ENCODE results near the gene PCDHB16. TPM values are rescaled to one million over a fixed set of nuclear protein-coding genes. Genes with fewer than 3 reads are reported as not detected.
"Not testable (repeated sequence)": the region's sequence is repeated elsewhere in the genome, so short reads cannot be mapped to it uniquely, and the experiment has no call there.

PCDHB16 gene
- total RNA-seq, 4 donors from 2014 or later = 9.2 to 17.7 (median 14.6) TPM

DNA sequence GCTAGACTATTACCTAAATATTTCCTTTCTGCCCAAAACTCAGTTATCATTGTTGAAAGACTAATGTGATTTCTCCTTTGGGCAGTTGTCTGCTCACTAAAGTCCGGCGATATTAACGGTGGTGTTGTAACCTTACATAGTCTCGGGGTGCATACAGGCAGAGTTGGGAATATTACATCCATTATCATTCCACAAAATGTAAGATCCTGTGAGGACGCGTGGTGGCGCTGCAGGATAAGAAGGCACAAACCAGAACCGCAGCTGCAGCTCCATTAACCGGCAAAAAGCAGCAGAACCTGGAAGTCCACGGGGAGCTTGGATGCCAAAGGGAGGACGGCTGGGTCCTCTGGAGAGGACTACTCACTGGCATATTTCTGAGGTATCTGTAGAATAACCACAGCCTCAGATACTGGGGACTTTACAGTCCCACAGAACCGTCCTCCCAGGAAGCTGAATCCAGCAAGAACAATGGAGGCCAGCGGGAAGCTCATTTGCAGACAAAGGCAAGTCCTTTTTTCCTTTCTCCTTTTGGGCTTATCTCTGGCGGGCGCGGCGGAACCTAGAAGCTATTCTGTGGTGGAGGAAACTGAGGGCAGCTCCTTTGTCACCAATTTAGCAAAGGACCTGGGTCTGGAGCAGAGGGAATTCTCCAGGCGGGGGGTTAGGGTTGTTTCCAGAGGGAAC lies 31.6 kb downstream of the PCDHB16 start, which contains the start of gene PCDHB13:
PCDHB13 (plus strand) TSS at position 264 of the 684 bp plus-strand sequence; CDS start at position 469, 205 bp downstream.
- not testable (repeated sequence) for H3K27me3 ChIP-seq, H3K4me1 ChIP-seq, H3K27ac ChIP-seq, H3K4me3 ChIP-seq
- H3K36me3 ChIP-seq = peaks cover 0 to 21% (median 0%) of the 10 kb centered on the region in 3 donors
- TF ChIP-seq, protein P1, sequence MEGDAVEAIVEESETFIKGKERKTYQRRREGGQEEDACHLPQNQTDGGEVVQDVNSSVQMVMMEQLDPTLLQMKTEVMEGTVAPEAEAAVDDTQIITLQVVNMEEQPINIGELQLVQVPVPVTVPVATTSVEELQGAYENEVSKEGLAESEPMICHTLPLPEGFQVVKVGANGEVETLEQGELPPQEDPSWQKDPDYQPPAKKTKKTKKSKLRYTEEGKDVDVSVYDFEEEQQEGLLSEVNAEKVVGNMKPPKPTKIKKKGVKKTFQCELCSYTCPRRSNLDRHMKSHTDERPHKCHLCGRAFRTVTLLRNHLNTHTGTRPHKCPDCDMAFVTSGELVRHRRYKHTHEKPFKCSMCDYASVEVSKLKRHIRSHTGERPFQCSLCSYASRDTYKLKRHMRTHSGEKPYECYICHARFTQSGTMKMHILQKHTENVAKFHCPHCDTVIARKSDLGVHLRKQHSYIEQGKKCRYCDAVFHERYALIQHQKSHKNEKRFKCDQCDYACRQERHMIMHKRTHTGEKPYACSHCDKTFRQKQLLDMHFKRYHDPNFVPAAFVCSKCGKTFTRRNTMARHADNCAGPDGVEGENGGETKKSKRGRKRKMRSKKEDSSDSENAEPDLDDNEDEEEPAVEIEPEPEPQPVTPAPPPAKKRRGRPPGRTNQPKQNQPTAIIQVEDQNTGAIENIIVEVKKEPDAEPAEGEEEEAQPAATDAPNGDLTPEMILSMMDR (IDR thresholded peaks at IDR 0.05) = peak in 1 of 5 experiments; percentile 26
- peak in 1 of 2 donors; percentile 24 for DNase-seq (ENCODE audit: low spot score in 2 of 2)
- WGBS, 2 donors = 6 to 10% methylated on average over 11 to 13 of the region's 18 CpGs
- peaks cover 0 to 96% (median 32%) of the 10 kb centered on the region in 4 donors for H3K9me3 ChIP-seq

DNA sequence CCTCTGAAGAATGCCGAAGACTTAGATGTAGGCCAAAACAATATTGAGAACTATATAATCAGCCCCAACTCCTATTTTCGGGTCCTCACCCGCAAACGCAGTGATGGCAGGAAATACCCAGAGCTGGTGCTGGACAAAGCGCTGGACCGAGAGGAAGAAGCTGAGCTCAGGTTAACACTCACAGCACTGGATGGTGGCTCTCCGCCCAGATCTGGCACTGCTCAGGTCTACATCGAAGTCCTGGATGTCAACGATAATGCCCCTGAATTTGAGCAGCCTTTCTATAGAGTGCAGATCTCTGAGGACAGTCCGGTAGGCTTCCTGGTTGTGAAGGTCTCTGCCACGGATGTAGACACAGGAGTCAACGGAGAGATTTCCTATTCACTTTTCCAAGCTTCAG lies 32.4 kb downstream of the PCDHB16 start:
- not testable (repeated sequence) for H3K4me3 ChIP-seq; H3K27ac ChIP-seq; H3K27me3 ChIP-seq; H3K4me1 ChIP-seq; DNase-seq (ENCODE audit: low spot score in 2 of 2)
- 67 to 70% methylated on average over 12 of the region's 12 CpGs for WGBS, 2 donors
- H3K36me3 ChIP-seq = peaks cover 0 to 23% (median 0%) of the 10 kb centered on the region in 3 donors
- H3K9me3 ChIP-seq = peaks cover 0 to 96% (median 32%) of the 10 kb centered on the region in 4 donors

DNA sequence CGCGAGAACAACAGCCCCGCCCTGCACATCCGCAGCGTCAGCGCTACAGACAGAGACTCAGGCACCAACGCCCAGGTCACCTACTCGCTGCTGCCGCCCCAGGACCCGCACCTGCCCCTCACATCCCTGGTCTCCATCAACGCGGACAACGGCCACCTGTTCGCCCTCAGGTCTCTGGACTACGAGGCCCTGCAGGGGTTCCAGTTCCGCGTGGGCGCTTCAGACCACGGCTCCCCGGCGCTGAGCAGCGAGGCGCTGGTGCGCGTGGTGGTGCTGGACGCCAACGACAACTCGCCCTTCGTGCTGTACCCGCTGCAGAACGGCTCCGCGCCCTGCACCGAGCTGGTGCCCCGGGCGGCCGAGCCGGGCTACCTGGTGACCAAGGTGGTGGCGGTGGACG lies 33.3 kb downstream of the PCDHB16 start:
- Histone ChIP-seq H3K36me3 (peaks cover 0 to 25% (median 0%) of the 10 kb centered on the region in 3 donors), H3K9me3 (peaks cover 0 to 96% (median 32%) of the 10 kb centered on the region in 4 donors)
- H3K4me1 ChIP-seq; H3K27ac ChIP-seq; DNase-seq (ENCODE audit: low spot score in 2 of 2); H3K4me3 ChIP-seq; H3K27me3 ChIP-seq: not testable (repeated sequence)
- WGBS, 2 donors = 24 to 36% methylated on average over 9 to 15 of the region's 40 CpGs

DNA sequence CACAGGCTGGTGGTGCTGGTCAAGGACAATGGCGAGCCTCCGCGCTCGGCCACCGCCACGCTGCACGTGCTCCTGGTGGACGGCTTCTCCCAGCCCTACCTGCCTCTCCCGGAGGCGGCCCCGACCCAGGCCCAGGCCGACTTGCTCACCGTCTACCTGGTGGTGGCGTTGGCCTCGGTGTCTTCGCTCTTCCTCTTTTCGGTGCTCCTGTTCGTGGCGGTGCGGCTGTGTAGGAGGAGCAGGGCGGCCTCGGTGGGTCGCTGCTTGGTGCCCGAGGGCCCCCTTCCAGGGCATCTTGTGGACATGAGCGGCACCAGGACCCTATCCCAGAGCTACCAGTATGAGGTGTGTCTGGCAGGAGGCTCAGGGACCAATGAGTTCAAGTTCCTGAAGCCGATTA lies 33.8 kb downstream of the PCDHB16 start:
- not testable (repeated sequence) for H3K4me1 ChIP-seq; DNase-seq (ENCODE audit: low spot score in 2 of 2); H3K27ac ChIP-seq; H3K27me3 ChIP-seq; H3K4me3 ChIP-seq
- Histone ChIP-seq H3K9me3 (peaks cover 0 to 96% (median 33%) of the 10 kb centered on the region in 4 donors), H3K36me3 (peaks cover 0 to 25% (median 0%) of the 10 kb centered on the region in 3 donors)
- WGBS, 2 donors = 30 to 42% methylated on average over 3 to 14 of the region's 26 CpGs

DNA sequence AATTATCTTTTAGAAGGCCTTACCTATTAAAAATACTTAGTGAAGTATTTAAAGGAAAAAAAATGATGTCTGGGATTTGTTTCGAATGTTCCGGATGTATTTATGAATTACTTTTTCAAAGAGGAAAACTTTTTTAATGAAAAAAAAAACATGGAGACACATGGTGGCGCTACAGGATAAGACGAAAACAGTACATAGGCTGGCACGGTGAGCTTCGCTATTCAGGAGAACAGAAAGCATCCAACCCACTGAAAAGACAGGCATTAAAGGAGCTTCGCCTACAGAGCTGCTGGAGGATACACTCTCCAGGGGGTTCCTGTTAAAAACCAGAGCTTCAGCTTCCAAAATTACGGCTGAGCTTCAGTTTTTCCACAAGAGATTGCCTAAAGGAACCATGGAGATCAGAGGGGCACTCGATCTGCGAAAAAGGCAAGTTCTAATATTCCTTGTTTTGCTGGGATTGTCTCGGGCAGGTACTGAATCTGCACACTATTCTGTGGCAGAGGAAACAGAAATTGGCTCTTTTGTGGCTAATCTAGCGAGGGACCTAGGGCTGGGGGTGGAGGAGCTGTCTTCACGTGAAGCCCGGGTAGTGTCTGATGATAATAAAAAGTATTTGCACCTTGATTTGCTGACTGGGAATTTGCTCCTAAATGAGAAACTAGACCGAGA lies 41.1 kb downstream of the PCDHB16 start, which contains the start of gene PCDHB14:
PCDHB14 (plus strand) TSS at position 232 of the 672 bp plus-strand sequence; CDS start at position 395, 163 bp downstream.
- Histone ChIP-seq H3K4me3 (peak within 1 kb of the TSS in 1 of 4 donors; percentile 27), H3K27me3 (no peaks in the 10 kb centered on the region), H3K36me3 (peaks cover 0 to 20% (median 0%) of the 10 kb centered on the region in 3 donors), H3K4me1 (no peaks in the 10 kb centered on the region), H3K27ac (no peak within 1 kb of the TSS), H3K9me3 (peaks cover 4 to 98% (median 43%) of the 10 kb centered on the region in 4 donors)
- no peak for DNase-seq (ENCODE audit: low spot score in 2 of 2)
- WGBS, 2 donors = 28 to 31% methylated on average over 15 of the region's 15 CpGs
- TF ChIP-seq EP300 (IDR thresholded peaks at IDR 0.05) (no peak), POLR2A (IDR thresholded peaks at IDR 0.05) (no peak)
- TF ChIP-seq, protein P1 (IDR thresholded peaks at IDR 0.05) = no peak

DNA sequence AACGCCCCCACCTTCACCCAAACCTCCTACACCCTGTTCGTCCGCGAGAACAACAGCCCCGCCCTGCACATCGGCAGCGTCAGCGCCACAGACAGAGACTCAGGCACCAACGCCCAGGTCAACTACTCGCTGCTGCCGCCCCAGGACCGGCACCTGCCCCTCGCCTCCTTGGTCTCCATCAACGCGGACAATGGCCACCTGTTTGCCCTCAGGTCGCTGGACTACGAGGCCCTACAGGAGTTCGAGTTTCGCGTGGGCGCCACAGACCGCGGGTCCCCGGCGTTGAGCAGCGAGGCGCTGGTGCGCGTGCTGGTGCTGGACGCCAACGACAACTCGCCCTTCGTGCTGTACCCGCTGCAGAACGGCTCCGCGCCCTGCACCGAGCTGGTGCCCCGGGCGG lies 42.7 kb downstream of the PCDHB16 start:
- H3K9me3 ChIP-seq = peaks cover 4 to 94% (median 41%) of the 10 kb centered on the region in 4 donors
- H3K27me3 ChIP-seq; DNase-seq (ENCODE audit: low spot score in 2 of 2); H3K36me3 ChIP-seq; H3K4me3 ChIP-seq; H3K4me1 ChIP-seq; H3K27ac ChIP-seq: not testable (repeated sequence)
- WGBS, 2 donors = 14 to 33% methylated on average over 12 to 18 of the region's 40 CpGs

DNA sequence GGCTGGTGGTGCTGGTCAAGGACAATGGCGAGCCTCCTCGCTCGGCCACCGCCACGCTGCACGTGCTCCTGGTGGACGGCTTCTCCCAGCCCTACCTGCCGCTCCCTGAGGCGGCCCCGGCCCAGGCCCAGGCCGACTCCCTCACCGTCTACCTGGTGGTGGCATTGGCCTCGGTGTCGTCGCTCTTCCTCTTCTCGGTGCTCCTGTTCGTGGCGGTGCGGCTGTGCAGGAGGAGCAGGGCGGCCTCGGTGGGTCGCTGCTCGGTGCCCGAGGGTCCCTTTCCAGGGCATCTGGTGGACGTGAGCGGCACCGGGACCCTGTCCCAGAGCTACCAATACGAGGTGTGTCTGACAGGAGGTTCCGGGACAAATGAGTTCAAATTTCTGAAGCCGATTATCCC lies 43.2 kb downstream of the PCDHB16 start:
- H3K36me3 ChIP-seq; H3K27me3 ChIP-seq; H3K4me1 ChIP-seq; H3K27ac ChIP-seq; H3K4me3 ChIP-seq; DNase-seq (ENCODE audit: low spot score in 2 of 2): not testable (repeated sequence)
- WGBS, 2 donors = 40 to 51% methylated on average over 8 to 18 of the region's 30 CpGs
- peaks cover 4 to 94% (median 40%) of the 10 kb centered on the region in 4 donors for H3K9me3 ChIP-seq
